ENCODE results near the gene PLXNA4.

Gene PLXNA4

DNA sequence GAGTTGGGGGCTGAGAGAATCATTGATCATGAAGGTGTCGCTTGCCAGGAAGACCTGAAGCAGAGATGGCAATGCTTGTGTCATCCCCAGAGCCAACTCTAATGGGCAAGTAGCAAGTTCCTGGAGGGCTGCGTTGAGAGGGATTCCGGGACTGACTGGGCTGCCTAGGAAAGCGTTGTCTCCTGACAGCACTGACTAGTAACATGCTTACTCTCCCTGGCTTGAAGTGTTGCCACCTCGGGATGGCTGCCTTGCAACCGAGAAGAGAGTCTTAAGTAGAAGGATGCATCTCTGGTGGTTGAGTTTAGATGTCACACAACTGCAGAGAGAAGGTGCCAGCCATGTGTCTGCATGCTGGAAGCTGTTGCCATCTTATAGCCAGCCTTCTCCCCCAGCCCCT, 453.4 kb downstream of the PLXNA4 start:
- H3K4me1 Mint-ChIP-seq = no peaks in the 10 kb centered on the region
- no peak overlapping the region for H3K4me3 Mint-ChIP-seq

DNA sequence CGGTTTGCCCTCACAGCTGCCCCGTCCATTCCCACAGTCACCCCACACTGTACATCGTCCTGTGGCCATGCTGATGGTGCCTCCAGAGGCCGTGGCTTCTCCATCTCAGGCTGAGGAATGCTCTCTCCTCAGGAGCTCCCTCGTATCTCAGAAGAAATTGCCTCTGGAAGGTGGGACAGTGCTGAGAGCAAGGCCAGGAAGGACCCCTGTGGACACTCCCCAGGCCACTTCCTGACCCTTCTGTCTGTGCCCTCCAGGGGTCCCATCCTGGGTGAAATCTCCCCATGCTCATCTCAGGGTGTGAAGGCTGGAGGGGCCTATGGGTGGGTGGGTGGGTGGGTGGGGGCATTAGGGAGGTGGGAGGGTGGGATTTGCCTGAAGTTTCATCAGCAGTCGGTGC, 454.3 kb downstream of the PLXNA4 start:
- no peak for ATAC-seq
- no peaks in the 10 kb centered on the region for H3K4me1 Mint-ChIP-seq
- H3K36me3 Mint-ChIP-seq = no peaks in the 10 kb centered on the region

More for the DNA sequence above, 453.4 kb downstream of the PLXNA4 start:
- Mint-ChIP-seq H3K27ac (no peak overlapping the region), H3K36me3 (no peaks in the 10 kb centered on the region), H3K9me3 (peaks cover 2% of the 10 kb centered on the region)
- ATAC-seq (no peak), DNase-seq (ENCODE audit: low spot score in 2 of 2) (no peak)

DNA sequence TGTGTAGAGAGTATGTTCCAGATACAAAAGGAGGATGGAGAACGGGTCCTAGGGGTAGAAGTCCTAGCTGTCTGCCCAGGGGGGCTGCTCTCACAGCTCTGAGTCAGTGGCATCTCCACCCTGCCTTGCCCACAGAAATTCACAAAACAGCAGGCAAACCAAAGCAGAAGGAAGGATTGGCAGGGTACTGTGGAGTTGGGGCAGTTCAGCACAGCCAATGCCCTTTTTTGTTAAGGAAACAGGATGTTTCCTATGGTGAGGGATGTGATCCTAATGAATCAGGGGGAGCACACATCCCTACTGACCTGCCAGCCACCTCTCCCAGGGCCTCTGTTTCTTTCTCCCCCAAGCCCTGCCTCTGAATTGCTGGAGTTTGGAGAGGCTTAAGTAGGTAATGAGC, 457.6 kb downstream of the PLXNA4 start:
- no peaks in the 10 kb centered on the region for H3K4me1 Mint-ChIP-seq
- no peak for DNase-seq (ENCODE audit: low spot score in 2 of 2)
- no peak overlapping the region for H3K4me3 Mint-ChIP-seq
- no peaks in the 10 kb centered on the region for H3K9me3 Mint-ChIP-seq
- no peaks in the 10 kb centered on the region for H3K36me3 Mint-ChIP-seq
- no peak overlapping the region for H3K27ac Mint-ChIP-seq
- peak; percentile 25 for ATAC-seq

More for the DNA sequence above, 454.3 kb downstream of the PLXNA4 start:
- Mint-ChIP-seq H3K4me3 (no peak overlapping the region), H3K27ac (no peak overlapping the region), H3K9me3 (peaks cover 2% of the 10 kb centered on the region)
- DNase-seq (ENCODE audit: low spot score in 2 of 2) = no peak

DNA sequence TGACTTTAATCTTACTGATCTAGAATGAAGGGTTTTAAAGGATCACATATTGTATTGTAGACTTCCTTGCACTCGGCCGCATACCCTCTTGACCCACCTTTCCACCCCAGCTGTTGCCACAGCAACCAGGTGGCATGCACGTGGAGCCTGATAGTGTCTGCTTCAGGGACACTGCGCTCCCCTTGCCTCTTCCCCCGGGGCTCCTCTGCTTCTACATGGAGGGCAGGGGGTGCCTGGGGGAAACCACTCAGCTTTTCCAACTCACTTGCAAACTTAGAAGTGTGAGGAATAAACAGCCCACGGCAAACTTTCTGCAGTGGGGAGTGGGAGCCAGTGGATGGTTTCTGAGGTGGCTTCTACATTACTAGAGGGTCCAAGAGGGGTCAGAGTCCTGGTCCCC, 458.6 kb downstream of the PLXNA4 start:
- H3K36me3 Mint-ChIP-seq = no peaks in the 10 kb centered on the region
- no peak for DNase-seq (ENCODE audit: low spot score in 2 of 2)
- ATAC-seq = no peak
- H3K4me1 Mint-ChIP-seq = no peaks in the 10 kb centered on the region
- no peak overlapping the region for H3K27ac Mint-ChIP-seq
- no peak overlapping the region for H3K4me3 Mint-ChIP-seq
- no peaks in the 10 kb centered on the region for H3K9me3 Mint-ChIP-seq

DNA sequence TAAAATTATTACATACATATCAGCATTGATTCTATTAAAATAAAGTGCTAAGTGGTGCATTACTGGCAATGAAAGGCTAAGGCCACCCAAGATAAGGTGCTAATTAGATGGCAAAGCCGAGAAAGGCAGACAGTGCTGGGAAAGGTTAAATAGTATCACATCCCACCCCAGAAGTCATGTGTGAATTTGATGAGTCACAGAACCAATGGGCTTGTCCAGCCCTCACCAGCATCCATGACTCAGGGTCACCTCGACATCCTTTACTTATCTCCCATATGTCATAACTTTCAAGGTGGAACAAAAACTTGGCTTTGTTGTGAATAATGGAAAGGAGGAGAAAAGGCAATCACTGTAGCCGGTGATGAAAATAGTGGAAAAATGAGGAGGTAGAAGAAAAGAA, 459.1 kb downstream of the PLXNA4 start:
- DNase-seq (ENCODE audit: low spot score in 2 of 2) = no peak
- H3K36me3 Mint-ChIP-seq = no peaks in the 10 kb centered on the region
- H3K4me3 Mint-ChIP-seq = no peak overlapping the region
- no peak overlapping the region for H3K27ac Mint-ChIP-seq
- H3K9me3 Mint-ChIP-seq = no peaks in the 10 kb centered on the region
- no peaks in the 10 kb centered on the region for H3K4me1 Mint-ChIP-seq
- ATAC-seq = no peak

DNA sequence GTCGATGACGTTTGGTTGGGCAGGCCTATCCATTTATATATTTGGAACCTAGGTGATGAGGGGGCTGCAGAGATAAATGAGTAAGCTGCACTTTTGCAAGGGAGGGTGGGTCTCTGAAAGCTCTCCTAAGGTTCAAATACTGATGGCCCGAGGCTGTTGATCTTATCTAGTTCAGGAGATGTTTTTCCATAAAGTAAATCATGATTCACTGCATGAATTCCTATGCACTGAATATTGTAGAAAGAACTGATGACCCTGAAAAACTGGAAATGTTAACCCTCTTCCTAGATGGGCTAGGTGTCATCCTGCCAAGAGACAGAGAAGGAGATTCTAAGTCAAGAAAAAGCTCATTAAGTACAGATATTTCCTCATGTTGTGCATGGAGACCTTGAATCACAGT, 459.9 kb downstream of the PLXNA4 start:
- ATAC-seq = no peak
- no peaks in the 10 kb centered on the region for H3K9me3 Mint-ChIP-seq
- DNase-seq (ENCODE audit: low spot score in 2 of 2) = no peak
- H3K36me3 Mint-ChIP-seq = no peaks in the 10 kb centered on the region
- no peaks in the 10 kb centered on the region for H3K4me1 Mint-ChIP-seq
- no peak overlapping the region for H3K27ac Mint-ChIP-seq
- no peak overlapping the region for H3K4me3 Mint-ChIP-seq

DNA sequence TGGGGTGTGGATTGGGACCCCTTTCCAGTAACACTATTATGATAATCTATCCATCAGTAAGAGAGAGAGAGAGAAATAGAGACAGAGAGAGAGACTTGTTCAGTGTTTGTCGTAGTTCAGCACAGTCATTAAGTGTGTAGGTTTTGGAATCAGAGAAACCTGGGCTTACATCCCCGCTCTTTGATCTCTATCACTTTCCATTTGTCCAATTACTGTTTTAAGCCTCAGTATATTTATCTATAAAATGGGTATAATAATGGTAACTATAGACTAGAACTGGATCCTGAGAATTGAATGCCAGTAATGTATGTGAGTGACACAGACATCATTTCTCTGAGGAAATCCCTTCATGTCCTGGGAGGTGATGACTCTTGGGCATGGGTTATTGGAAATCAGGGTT, 460.5 kb downstream of the PLXNA4 start:
- H3K4me3 Mint-ChIP-seq = no peak overlapping the region
- no peak overlapping the region for H3K27ac Mint-ChIP-seq
- DNase-seq (ENCODE audit: low spot score in 2 of 2) = no peak
- H3K9me3 Mint-ChIP-seq = no peaks in the 10 kb centered on the region
- ATAC-seq = no peak
- no peaks in the 10 kb centered on the region for H3K4me1 Mint-ChIP-seq
- H3K36me3 Mint-ChIP-seq = no peaks in the 10 kb centered on the region

DNA sequence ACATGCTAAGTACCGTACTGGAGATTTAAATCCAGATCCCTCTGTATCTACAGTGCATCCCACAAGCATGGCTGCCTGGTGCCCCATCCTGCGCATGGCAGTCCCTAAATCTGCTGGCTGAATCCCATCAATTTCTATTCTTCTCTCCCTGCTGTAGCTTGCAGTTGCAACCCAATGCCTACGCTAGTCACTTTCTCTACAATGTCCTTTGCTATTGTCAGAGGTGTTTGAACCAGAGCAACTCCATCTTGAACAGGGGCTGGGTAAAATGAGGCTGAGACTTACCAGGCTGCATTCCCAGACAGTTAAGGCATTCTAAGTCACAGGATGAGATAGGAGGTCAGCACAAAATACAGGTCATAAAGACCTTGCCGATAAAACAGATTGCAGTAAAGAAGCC, 461.2 kb downstream of the PLXNA4 start:
- no peak for ATAC-seq
- no peaks in the 10 kb centered on the region for H3K36me3 Mint-ChIP-seq
- H3K4me3 Mint-ChIP-seq = no peak overlapping the region
- H3K9me3 Mint-ChIP-seq = no peaks in the 10 kb centered on the region
- H3K27ac Mint-ChIP-seq = no peak overlapping the region
- no peak for DNase-seq (ENCODE audit: low spot score in 2 of 2)
- no peaks in the 10 kb centered on the region for H3K4me1 Mint-ChIP-seq

DNA sequence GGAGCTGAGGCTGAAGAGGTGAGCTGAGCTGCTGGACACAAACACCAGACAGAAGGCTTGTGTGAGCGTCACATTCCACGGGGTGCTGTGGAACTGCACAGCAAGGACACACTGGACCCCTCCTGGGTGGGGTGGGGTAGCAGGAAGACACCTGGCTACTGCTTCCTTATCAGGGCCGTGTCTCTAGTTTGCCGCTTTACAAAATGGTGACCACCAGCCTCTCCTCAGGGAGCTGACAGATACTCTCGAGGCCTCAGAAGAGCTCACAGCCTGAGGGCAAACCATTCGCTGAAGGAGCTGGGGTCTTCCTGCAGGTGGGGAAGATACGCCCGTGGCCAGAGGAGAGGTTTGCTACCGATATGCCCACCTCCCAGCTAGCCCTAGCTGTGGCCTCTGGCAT, 461.9 kb downstream of the PLXNA4 start:
- H3K4me3 Mint-ChIP-seq = no peak overlapping the region
- H3K36me3 Mint-ChIP-seq = no peaks in the 10 kb centered on the region
- DNase-seq (ENCODE audit: low spot score in 2 of 2) (no peak), ATAC-seq (no peak)
- H3K9me3 Mint-ChIP-seq = no peaks in the 10 kb centered on the region
- no peaks in the 10 kb centered on the region for H3K4me1 Mint-ChIP-seq
- H3K27ac Mint-ChIP-seq = no peak overlapping the region

DNA sequence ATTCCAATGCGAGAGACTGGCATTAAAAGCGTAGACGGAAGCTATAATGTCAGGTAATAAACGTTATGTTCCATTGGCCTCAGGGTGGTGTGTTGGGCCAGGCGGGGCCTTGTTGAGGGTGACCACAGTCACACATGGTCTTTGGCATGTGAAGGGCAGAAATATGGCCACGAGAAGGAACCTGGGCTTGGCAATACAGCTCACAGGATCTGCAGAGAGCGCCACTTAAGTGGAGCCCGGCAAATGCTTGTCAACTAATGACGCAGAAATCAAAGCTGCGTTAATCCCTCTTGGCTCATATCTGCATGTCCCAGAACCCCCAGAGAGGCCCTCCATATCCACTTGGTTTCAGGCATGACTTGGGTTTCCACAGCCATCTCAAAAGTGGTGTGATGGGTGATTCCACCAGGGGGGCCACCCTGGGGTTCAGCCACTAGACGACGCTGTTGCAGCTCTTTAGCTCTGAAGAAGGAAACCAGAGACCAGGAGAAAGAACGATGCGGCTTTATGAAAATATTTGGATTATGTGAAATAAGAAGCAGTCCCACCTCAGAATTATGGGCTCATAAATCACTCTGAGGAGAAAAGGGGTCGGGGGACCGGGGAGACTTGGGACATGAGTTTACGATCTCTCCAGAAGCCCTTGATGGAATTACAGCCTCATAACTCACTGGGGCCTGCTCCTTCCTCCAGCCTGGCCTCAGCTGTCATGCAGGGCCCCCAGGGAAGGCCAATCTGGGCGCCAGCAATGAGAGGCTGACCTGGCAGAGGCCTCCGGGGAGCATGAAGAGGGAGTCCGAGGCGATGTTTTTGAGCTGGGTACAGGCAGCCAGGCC, 462.5 kb downstream of the PLXNA4 start:
- Mint-ChIP-seq H3K4me3 (no peak overlapping the region), H3K4me1 (no peaks in the 10 kb centered on the region), H3K36me3 (no peaks in the 10 kb centered on the region), H3K9me3 (no peaks in the 10 kb centered on the region), H3K27ac (no peak overlapping the region)
- no peak for DNase-seq (ENCODE audit: low spot score in 2 of 2)
- ATAC-seq = no peak

DNA sequence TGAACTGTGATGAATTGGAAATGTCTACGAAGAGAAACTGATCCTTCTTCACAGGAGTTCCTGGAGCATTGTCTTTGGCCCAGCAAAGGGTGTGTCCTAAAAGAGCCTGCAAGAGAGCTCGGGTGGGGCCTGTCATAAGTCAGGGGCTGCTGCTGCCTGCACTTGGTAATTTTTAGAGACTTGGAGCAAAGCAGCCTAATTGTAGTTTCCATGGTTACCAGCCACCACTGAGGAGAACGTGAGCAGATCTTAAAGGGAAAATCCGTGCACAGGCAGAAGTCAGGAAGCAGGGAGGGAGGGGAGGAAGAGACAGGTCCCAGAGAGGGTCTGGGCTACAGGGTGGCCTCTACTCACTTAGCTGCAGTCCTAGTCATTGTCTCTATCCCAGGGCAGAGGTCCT, 463.6 kb downstream of the PLXNA4 start:
- no peaks in the 10 kb centered on the region for H3K9me3 Mint-ChIP-seq
- H3K4me3 Mint-ChIP-seq = no peak overlapping the region
- H3K36me3 Mint-ChIP-seq = no peaks in the 10 kb centered on the region
- H3K27ac Mint-ChIP-seq = no peak overlapping the region
- no peak for DNase-seq (ENCODE audit: low spot score in 2 of 2)
- no peak for ATAC-seq
- H3K4me1 Mint-ChIP-seq = no peaks in the 10 kb centered on the region

DNA sequence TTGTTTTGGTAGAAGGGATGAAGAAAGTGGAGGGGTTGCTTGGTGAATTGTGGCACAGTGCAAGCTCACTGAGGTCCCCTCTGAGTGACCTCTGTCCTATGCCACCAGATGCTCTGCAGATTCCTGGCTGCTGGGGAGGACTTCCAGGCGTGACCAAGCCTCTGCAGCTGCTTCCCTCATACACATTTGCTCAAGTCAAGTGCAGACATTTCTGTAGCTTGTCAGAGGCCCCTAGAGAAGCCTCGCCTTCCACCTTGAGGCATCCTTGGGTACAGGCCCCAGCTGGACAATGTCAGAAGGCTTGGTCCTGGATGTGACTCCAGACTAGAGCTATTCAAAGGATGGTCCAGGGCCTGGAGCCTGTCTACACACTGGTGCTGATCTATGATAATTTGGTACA, 464.2 kb downstream of the PLXNA4 start:
- no peaks in the 10 kb centered on the region for H3K9me3 Mint-ChIP-seq
- DNase-seq (ENCODE audit: low spot score in 2 of 2) (no peak), ATAC-seq (peak; percentile 20)
- no peak overlapping the region for H3K4me3 Mint-ChIP-seq
- H3K27ac Mint-ChIP-seq = no peak overlapping the region
- no peaks in the 10 kb centered on the region for H3K36me3 Mint-ChIP-seq
- no peaks in the 10 kb centered on the region for H3K4me1 Mint-ChIP-seq

DNA sequence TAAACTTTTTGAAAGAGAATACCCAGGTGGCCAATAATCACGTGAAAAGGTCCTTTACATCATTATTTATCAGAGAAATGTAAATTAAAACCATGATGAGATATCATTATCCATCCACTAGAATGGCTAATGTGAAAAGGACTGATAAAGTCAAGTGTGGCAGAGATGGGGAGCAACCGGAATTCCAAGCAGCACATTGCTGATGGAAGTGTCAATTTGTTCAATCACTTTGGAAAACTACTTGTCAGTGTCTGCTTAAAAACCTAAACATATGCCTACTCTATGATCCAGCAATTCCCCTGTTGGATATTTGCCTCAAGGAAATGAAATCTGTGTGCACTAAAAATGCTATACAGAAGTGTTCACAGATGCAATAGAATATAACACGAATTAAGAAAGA, 465.6 kb downstream of the PLXNA4 start:
- Mint-ChIP-seq H3K9me3 (no peaks in the 10 kb centered on the region), H3K4me3 (no peak overlapping the region), H3K4me1 (no peaks in the 10 kb centered on the region), H3K36me3 (no peaks in the 10 kb centered on the region), H3K27ac (no peak overlapping the region)
- DNase-seq (ENCODE audit: low spot score in 2 of 2) (no peak), ATAC-seq (no peak)

DNA sequence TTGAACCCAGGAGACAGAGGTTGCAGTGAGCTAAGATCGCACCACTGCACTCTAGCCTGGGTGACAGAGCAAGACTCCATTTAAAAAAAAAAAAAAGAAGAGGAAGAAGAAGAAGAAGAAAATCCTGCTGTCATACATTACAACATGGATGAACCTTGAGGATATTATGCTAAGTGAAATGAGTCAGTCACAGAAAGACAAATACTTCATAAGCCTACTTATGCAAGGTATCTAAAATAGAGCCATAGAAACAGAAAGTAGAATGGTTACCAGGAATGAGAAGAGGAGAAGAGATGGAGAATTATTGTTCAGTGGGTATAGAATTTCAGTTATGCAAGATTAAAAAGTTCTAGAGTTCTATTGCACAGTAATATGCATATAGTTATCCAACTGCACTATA, 466.5 kb downstream of the PLXNA4 start:
- DNase-seq (ENCODE audit: low spot score in 2 of 2) (no peak), ATAC-seq (no peak)
- H3K4me3 Mint-ChIP-seq = no peak overlapping the region
- H3K36me3 Mint-ChIP-seq = no peaks in the 10 kb centered on the region
- H3K9me3 Mint-ChIP-seq = no peaks in the 10 kb centered on the region
- no peak overlapping the region for H3K27ac Mint-ChIP-seq
- H3K4me1 Mint-ChIP-seq = no peaks in the 10 kb centered on the region

DNA sequence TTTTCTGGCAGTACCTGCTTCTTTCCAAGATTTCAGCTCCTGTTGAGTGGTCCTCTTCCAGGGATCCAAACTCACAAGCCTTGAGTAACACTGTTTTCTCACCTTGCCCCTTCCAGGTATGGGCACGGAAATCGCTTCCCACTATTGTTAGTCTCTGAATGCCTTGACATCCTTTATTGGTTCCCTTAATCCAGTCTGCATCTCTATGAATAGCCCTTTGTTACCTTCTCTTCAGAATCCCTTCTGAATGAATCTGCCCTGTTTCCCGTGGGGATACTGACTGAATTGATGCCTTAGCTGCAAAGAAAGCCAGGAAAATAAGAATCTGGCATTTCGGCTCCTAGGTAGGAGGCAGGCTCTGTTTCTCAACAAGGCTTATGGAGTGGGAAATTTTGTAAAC, 467.7 kb downstream of the PLXNA4 start:
- H3K27ac Mint-ChIP-seq = no peak overlapping the region
- no peak for ATAC-seq

DNA sequence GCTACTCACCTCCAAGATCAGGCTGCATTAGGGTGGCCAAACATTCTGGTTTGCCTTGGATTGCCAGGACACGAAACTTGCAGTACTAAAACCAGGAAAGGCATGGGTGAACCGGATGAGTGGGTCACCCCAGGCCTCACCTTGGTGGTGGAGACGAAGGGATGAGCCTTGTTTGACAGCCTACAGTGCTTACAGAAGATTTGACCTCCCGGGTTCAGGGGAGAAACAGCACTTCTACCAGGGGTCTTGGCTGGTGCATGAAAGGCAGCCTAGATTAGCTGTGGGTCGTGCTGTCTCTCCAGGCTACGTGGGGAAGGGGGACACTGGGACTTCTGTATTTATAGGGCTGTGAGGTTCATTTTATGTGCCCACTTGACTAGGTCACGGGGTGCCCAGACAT, 469.8 kb downstream of the PLXNA4 start:
- no peaks in the 10 kb centered on the region for H3K9me3 Mint-ChIP-seq
- H3K36me3 Mint-ChIP-seq = no peaks in the 10 kb centered on the region
- H3K4me1 Mint-ChIP-seq = no peaks in the 10 kb centered on the region
- DNase-seq (ENCODE audit: low spot score in 2 of 2) = no peak
- ATAC-seq = no peak
- H3K4me3 Mint-ChIP-seq = no peak overlapping the region
- H3K27ac Mint-ChIP-seq = no peak overlapping the region

More for the DNA sequence above, 467.7 kb downstream of the PLXNA4 start:
- Mint-ChIP-seq H3K4me1 (no peaks in the 10 kb centered on the region), H3K4me3 (no peak overlapping the region), H3K36me3 (no peaks in the 10 kb centered on the region), H3K9me3 (no peaks in the 10 kb centered on the region)
- no peak for DNase-seq (ENCODE audit: low spot score in 2 of 2)

DNA sequence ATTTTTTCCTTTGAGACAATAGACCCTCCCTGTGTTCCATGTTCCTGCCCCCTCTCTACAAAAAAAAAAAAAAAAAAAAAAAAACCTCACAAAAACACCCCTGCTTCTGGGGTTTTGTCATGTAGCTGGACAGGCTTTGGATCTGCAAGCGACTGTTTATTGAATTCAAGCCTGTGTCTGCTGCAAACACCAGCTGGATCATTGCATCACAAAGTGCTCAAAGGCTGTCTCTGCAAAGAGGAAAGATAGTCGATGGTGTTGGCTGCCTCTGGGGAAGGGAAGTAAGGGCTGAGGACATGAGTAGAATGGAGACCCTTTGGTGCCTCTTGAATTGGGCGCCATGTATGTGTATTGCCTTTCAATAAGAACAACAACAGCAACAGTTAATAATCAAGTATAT, 471.2 kb downstream of the PLXNA4 start:
- DNase-seq (ENCODE audit: low spot score in 2 of 2) = no peak
- no peaks in the 10 kb centered on the region for H3K9me3 Mint-ChIP-seq

More for the DNA sequence above, 471.2 kb downstream of the PLXNA4 start:
- Mint-ChIP-seq H3K27ac (no peak overlapping the region), H3K36me3 (no peaks in the 10 kb centered on the region), H3K4me1 (no peaks in the 10 kb centered on the region), H3K4me3 (no peak overlapping the region)
- ATAC-seq = no peak
